ENCODE data around the gene RANBP3L. TPM values are rescaled to one million over a fixed set of nuclear protein-coding genes. Genes with fewer than 3 reads are reported as not detected.

The RANBP3L gene
- total and polyA plus RNA-seq, 10 of the 15 experiments (the other 5 are each of a cell fraction or from before 2014, with no cell fraction given): 0.02 to 0.29 (median 0.06) TPM; not detected in 4

DNA sequence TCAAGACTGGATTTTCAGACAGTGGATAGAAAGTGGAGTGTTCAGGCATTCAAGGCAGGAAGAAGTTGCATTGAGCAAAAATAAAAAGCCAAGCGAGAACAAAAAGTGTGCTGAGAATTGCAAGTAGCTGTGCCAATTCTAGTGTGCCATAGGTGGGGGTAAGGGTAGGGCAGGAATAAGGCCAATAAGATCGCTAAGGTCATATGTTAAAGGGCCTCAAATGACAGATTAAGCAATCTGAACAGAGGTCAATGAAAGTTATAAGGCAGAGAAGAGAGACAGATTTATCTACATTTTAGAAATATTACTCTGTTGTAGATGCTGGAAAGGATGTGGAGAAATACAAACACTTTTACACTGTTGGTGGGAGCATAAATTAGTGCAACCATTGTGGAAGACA is 96.4 kb downstream of the RANBP3L start:
- Histone ChIP-seq H4K20me1 (ENCODE audit: control insufficient read depth, insufficient read depth) (no peaks in the 10 kb centered on the region), H2AFZ (ENCODE audit: control insufficient read depth, low read depth, low read length) (no peak overlapping the region), H3K27me3 (replicated peaks in 1 of 2; ENCODE audit: control insufficient read depth in 2 of 2, insufficient read depth in 2 of 2, low read length in 1 of 2) (no peaks in the 10 kb centered on the region), H3K4me1 (ENCODE audit: control insufficient read depth, insufficient read depth, low read length) (no peaks in the 10 kb centered on the region), H3K4me2 (ENCODE audit: control insufficient read depth, insufficient read depth) (no peak overlapping the region), H3K79me2 (ENCODE audit: control insufficient read depth, insufficient read depth, low read length) (no peaks in the 10 kb centered on the region), H3K27ac (ENCODE audit: control insufficient read depth, insufficient read depth) (no peak overlapping the region), H3K9me3 (replicated peaks; ENCODE audit: control insufficient read depth, insufficient read depth, low read length) (no peaks in the 10 kb centered on the region), H3K4me3 (no peak overlapping the region), H3K9ac (ENCODE audit: control insufficient read depth, insufficient read depth, low read length) (no peak overlapping the region), H3K36me3 (ENCODE audit: control insufficient read depth in 2 of 2, insufficient read depth in 2 of 2, low read length in 1 of 2) (no peaks in the 10 kb centered on the region)
- WGBS (ENCODE audit: insufficient coverage, insufficient replicate concordance, low lambda C conversion rate, missing lambda C conversion rate): 100% methylated on average over 2 of the region's 2 CpGs
- no TSS peak for BruUV-seq (replicated peaks)
- FAIRE-seq (no peak), ATAC-seq (no peak), DNase-seq (ENCODE audit: low read depth, low spot score) (no peak)
- ChIA-PET CTCF (interaction anchor here (1.1 kb wide), 1 partner anchor 125 kb away, joined by 3 read pairs; no protein-coding TSS in a partner anchor), SMC1A (ENCODE audit: uncharacterized antibody, unreplicated experiment) (no interaction called here), POLR2A (no interaction called here), RAD21 (ENCODE audit: unreplicated experiment) (no interaction called here)
- in situ Hi-C loops (cut with MboI) (no loop called here), intact Hi-C loops (cut with micrococcal nuclease; ENCODE audit: unreplicated experiment) (no loop called here)
- TF ChIP-seq, protein P1, sequence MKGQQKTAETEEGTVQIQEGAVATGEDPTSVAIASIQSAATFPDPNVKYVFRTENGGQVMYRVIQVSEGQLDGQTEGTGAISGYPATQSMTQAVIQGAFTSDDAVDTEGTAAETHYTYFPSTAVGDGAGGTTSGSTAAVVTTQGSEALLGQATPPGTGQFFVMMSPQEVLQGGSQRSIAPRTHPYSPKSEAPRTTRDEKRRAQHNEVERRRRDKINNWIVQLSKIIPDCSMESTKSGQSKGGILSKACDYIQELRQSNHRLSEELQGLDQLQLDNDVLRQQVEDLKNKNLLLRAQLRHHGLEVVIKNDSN (IDR thresholded peaks at IDR 0.05; ENCODE audit: borderline replicate concordance, extremely low read length, insufficient read depth, low read depth, low read length): no peak
- TF ChIP-seq, protein P2, sequence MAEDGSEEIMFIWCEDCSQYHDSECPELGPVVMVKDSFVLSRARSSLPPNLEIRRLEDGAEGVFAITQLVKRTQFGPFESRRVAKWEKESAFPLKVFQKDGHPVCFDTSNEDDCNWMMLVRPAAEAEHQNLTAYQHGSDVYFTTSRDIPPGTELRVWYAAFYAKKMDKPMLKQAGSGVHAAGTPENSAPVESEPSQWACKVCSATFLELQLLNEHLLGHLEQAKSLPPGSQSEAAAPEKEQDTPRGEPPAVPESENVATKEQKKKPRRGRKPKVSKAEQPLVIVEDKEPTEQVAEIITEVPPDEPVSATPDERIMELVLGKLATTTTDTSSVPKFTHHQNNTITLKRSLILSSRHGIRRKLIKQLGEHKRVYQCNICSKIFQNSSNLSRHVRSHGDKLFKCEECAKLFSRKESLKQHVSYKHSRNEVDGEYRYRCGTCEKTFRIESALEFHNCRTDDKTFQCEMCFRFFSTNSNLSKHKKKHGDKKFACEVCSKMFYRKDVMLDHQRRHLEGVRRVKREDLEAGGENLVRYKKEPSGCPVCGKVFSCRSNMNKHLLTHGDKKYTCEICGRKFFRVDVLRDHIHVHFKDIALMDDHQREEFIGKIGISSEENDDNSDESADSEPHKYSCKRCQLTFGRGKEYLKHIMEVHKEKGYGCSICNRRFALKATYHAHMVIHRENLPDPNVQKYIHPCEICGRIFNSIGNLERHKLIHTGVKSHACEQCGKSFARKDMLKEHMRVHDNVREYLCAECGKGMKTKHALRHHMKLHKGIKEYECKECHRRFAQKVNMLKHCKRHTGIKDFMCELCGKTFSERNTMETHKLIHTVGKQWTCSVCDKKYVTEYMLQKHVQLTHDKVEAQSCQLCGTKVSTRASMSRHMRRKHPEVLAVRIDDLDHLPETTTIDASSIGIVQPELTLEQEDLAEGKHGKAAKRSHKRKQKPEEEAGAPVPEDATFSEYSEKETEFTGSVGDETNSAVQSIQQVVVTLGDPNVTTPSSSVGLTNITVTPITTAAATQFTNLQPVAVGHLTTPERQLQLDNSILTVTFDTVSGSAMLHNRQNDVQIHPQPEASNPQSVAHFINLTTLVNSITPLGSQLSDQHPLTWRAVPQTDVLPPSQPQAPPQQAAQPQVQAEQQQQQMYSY (CRISPR knock-in tag; IDR thresholded peaks at IDR 0.05): no peak
- no peak for TF ChIP-seq NBN (IDR thresholded peaks at IDR 0.05)
- TF ChIP-seq PAX5 (IDR thresholded peaks at IDR 0.05; ENCODE audit: borderline replicate concordance, low read depth, low read length): no peak
- TF ChIP-seq POU2F2 (IDR thresholded peaks at IDR 0.05; ENCODE audit: borderline replicate concordance, low read depth, low read length): no peak
- no peak for TF ChIP-seq MXI1 (IDR thresholded peaks at IDR 0.05; ENCODE audit: low read depth, low read length)
- no peak for TF ChIP-seq BACH1 (IDR thresholded peaks at IDR 0.05; ENCODE audit: borderline replicate concordance)
- no peak for TF ChIP-seq CEBPB (IDR thresholded peaks at IDR 0.05; ENCODE audit: borderline replicate concordance in 1 of 2, low read depth in 2 of 2, low read length in 2 of 2)
- TF ChIP-seq, protein P3, sequence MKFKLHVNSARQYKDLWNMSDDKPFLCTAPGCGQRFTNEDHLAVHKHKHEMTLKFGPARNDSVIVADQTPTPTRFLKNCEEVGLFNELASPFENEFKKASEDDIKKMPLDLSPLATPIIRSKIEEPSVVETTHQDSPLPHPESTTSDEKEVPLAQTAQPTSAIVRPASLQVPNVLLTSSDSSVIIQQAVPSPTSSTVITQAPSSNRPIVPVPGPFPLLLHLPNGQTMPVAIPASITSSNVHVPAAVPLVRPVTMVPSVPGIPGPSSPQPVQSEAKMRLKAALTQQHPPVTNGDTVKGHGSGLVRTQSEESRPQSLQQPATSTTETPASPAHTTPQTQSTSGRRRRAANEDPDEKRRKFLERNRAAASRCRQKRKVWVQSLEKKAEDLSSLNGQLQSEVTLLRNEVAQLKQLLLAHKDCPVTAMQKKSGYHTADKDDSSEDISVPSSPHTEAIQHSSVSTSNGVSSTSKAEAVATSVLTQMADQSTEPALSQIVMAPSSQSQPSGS (IDR thresholded peaks at IDR 0.05; ENCODE audit: low read length): no peak
- TF ChIP-seq, protein P4, sequence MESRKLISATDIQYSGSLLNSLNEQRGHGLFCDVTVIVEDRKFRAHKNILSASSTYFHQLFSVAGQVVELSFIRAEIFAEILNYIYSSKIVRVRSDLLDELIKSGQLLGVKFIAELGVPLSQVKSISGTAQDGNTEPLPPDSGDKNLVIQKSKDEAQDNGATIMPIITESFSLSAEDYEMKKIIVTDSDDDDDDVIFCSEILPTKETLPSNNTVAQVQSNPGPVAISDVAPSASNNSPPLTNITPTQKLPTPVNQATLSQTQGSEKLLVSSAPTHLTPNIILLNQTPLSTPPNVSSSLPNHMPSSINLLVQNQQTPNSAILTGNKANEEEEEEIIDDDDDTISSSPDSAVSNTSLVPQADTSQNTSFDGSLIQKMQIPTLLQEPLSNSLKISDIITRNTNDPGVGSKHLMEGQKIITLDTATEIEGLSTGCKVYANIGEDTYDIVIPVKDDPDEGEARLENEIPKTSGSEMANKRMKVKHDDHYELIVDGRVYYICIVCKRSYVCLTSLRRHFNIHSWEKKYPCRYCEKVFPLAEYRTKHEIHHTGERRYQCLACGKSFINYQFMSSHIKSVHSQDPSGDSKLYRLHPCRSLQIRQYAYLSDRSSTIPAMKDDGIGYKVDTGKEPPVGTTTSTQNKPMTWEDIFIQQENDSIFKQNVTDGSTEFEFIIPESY (IDR thresholded peaks at IDR 0.05): no peak
- TF ChIP-seq, protein P5, sequence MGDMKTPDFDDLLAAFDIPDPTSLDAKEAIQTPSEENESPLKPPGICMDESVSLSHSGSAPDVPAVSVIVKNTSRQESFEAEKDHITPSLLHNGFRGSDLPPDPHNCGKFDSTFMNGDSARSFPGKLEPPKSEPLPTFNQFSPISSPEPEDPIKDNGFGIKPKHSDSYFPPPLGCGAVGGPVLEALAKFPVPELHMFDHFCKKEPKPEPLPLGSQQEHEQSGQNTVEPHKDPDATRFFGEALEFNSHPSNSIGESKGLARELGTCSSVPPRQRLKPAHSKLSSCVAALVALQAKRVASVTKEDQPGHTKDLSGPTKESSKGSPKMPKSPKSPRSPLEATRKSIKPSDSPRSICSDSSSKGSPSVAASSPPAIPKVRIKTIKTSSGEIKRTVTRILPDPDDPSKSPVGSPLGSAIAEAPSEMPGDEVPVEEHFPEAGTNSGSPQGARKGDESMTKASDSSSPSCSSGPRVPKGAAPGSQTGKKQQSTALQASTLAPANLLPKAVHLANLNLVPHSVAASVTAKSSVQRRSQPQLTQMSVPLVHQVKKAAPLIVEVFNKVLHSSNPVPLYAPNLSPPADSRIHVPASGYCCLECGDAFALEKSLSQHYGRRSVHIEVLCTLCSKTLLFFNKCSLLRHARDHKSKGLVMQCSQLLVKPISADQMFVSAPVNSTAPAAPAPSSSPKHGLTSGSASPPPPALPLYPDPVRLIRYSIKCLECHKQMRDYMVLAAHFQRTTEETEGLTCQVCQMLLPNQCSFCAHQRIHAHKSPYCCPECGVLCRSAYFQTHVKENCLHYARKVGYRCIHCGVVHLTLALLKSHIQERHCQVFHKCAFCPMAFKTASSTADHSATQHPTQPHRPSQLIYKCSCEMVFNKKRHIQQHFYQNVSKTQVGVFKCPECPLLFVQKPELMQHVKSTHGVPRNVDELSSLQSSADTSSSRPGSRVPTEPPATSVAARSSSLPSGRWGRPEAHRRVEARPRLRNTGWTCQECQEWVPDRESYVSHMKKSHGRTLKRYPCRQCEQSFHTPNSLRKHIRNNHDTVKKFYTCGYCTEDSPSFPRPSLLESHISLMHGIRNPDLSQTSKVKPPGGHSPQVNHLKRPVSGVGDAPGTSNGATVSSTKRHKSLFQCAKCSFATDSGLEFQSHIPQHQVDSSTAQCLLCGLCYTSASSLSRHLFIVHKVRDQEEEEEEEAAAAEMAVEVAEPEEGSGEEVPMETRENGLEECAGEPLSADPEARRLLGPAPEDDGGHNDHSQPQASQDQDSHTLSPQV (IDR thresholded peaks at IDR 0.05): no peak
